Urinary bladder (tissue), 2 donors: ENCODE results near the gene TULP1. TPM values are rescaled to one million over a fixed set of nuclear protein-coding genes. Genes with fewer than 3 reads are reported as not detected.

ENCODE experiments used
- polyA plus RNA-seq: library from polyadenylated mRNA; stranded (reverse); fragments of 200-250 nt; gene quantifications from one replicate; pipeline ENCODE4 v1.2.3, GENCODE V29; 2013
- small RNA-seq: library from RNA; depleted of rRNA; stranded (forward); fragments of <200 nt; gene quantifications from one replicate; pipeline ENCODE3, GENCODE V24; 2014
- total RNA-seq: library from RNA; depleted of rRNA; stranded (reverse); fragments of >200 nt; gene quantifications from one replicate; pipeline ENCODE4 v1.2.3, GENCODE V29; 2014
- donor health status: healthy.

TULP1 gene
- total and polyA plus RNA-seq, 2 donors, result 0.34 to 1.3 TPM

Small RNAs within 50 kb of the gene (small RNA-seq; reads per million reads assigned to genes)
- gene MIR7111, result not detected

Other genes starting within 250 kb of the TULP1 start
- gene DEF6, start 215.1 kb downstream of the TULP1 start, total RNA-seq, result 7.2 TPM
- gene DEF6, start 215.1 kb downstream of the TULP1 start, polyA plus RNA-seq, result 7.8 TPM
- gene PPARD, start 170.3 kb downstream of the TULP1 start, total RNA-seq, result 5.8 TPM
- gene PPARD, start 170.3 kb downstream of the TULP1 start, polyA plus RNA-seq, result 30.1 TPM
- 7.0 TPM for gene FANCE, start 60.6 kb downstream of the TULP1 start, total RNA-seq
- gene FANCE, start 60.6 kb downstream of the TULP1 start, polyA plus RNA-seq, result 5.0 TPM
- gene RPL10A, start 44.5 kb downstream of the TULP1 start, total RNA-seq, result 2,015 TPM
- 2,572 TPM for gene RPL10A, start 44.5 kb downstream of the TULP1 start, polyA plus RNA-seq
- 14.0 TPM for gene TEAD3, start 15.8 kb downstream of the TULP1 start, total RNA-seq
- 126 TPM for gene TEAD3, start 15.8 kb downstream of the TULP1 start, polyA plus RNA-seq
- gene FKBP5, start 176.0 kb upstream of the TULP1 start, total RNA-seq, result 5.6 TPM
- gene FKBP5, start 176.0 kb upstream of the TULP1 start, polyA plus RNA-seq, result 236 TPM
- not detected for gene ARMC12, start 224.1 kb upstream of the TULP1 start, total RNA-seq
- 0.56 TPM for gene ARMC12, start 224.1 kb upstream of the TULP1 start, polyA plus RNA-seq